HepG2 (cell line): ENCODE measurements around the gene FOSB. TPM values are rescaled to one million over a fixed set of nuclear protein-coding genes. Genes with fewer than 3 reads are reported as not detected.

Source experiments
- AHDC1 ChIP-seq: sonication (generic); formaldehyde crosslinking; IDR thresholded peaks from 2 replicates; pipeline ENCODE4 v1.5.1; 2020; ENCODE audit warnings: mild to moderate bottlenecking, missing genetic modification reagents, borderline replicate concordance
- ARID2 ChIP-seq: sonication (generic); formaldehyde crosslinking; IDR thresholded peaks from 2 replicates; pipeline ENCODE4 v1.8.1; 2022; ENCODE audit warnings: mild to moderate bottlenecking, missing genetic modification reagents, borderline replicate concordance
- ASH2L ChIP-seq: fragments of 300-600, 200-600 bp; sonication (generic); IDR thresholded peaks from 2 replicates; pipeline ENCODE4 v1.7.0; 2017; ENCODE audit warnings: low read depth, mild to moderate bottlenecking, moderate library complexity, mixed read lengths, low read length; ENCODE audit not compliant: insufficient read length
- HOXA7 ChIP-seq: sonication (generic); formaldehyde crosslinking; IDR thresholded peaks from 2 replicates; pipeline ENCODE4 v1.8.1; 2022; ENCODE audit warnings: mild to moderate bottlenecking, missing genetic modification reagents, moderate library complexity
- MLLT10 ChIP-seq: sonication (generic); formaldehyde crosslinking; IDR thresholded peaks from 2 replicates; pipeline ENCODE4 v1.4.0; 2020; ENCODE audit warnings: missing genetic modification reagents
- NFIB ChIP-seq: sonication (generic); formaldehyde crosslinking; IDR thresholded peaks from 2 replicates; pipeline ENCODE4 v1.9.0; 2021; ENCODE audit warnings: missing genetic modification reagents, mild to moderate bottlenecking, borderline replicate concordance
- NONO ChIP-seq, 2 experiments: fragments of 450-650 bp in 1 of 2; sonication (generic) in 1 of 2; formaldehyde crosslinking in 1 of 2; IDR thresholded peaks in 1 of 2; conservative IDR thresholded peaks in 1 of 2; 2 replicates each; pipeline versions ENCODE4 v1.6.1 to v1.8.0; 2017 to 2022; ENCODE audit warnings: mild to moderate bottlenecking in 1 of 2, missing genetic modification reagents in 1 of 2, moderate library complexity in 1 of 2
- PAX8 ChIP-seq: sonication (generic); formaldehyde crosslinking; IDR thresholded peaks from 2 replicates; pipeline ENCODE4 v1.8.0; 2022; ENCODE audit warnings: mild to moderate bottlenecking, missing genetic modification reagents, borderline replicate concordance
- TCF7 ChIP-seq: sonication (generic); IDR thresholded peaks from 2 replicates; pipeline ENCODE4 v1.6.1; 2016; ENCODE audit warnings: antibody characterized with exemption, low read depth
- ZKSCAN8 ChIP-seq: IDR thresholded peaks from 2 replicates; pipeline ENCODE4 v1.6.1; 2016; ENCODE audit warnings: borderline replicate concordance, missing genetic modification reagents, missing compliant biosample characterization
- ZNF274 ChIP-seq: sonication (generic); formaldehyde crosslinking; IDR thresholded peaks from 2 replicates; pipeline ENCODE4 v1.5.1; 2020; ENCODE audit warnings: mild to moderate bottlenecking, missing genetic modification reagents
- ZNF441 ChIP-seq: sonication (generic); formaldehyde crosslinking; IDR thresholded peaks from 2 replicates; pipeline ENCODE4 v1.7.0; 2021; ENCODE audit warnings: missing genetic modification reagents, borderline replicate concordance
- ZNF563 ChIP-seq: sonication (generic); formaldehyde crosslinking; IDR thresholded peaks from 2 replicates; pipeline ENCODE4 v1.8.0; 2022; ENCODE audit warnings: mild to moderate bottlenecking, moderate library complexity, missing genetic modification reagents
- ZNF598 ChIP-seq: sonication (generic); formaldehyde crosslinking; IDR thresholded peaks from 2 replicates; pipeline ENCODE4 v1.5.1; 2020; ENCODE audit warnings: mild to moderate bottlenecking, missing genetic modification reagents, borderline replicate concordance
- ZNF616 ChIP-seq: sonication (generic); formaldehyde crosslinking; IDR thresholded peaks from 2 replicates; pipeline ENCODE4 v1.5.0; 2020; ENCODE audit warnings: low read depth, mild to moderate bottlenecking, missing genetic modification reagents
- ZNF660 ChIP-seq: sonication (generic); formaldehyde crosslinking; IDR thresholded peaks from 2 replicates; pipeline ENCODE4 v1.5.1; 2020; ENCODE audit warnings: mild to moderate bottlenecking, low read depth, missing genetic modification reagents, borderline replicate concordance
- ZNF776 ChIP-seq: sonication (generic); formaldehyde crosslinking; IDR thresholded peaks from 2 replicates; pipeline ENCODE4 v1.4.0; 2020; ENCODE audit warnings: mild to moderate bottlenecking, missing genetic modification reagents
- polyA plus RNA-seq, 8 experiments: library from polyadenylated mRNA; depleted of rRNA in 3 of 8; stranded (reverse) in 7 of 8; unstranded in 1 of 8; fragments of >200 nt; fragmentation: Illumina TruSeq in 4 of 8; extraction: Trizol in 4 of 8; gene quantifications; 2 replicates each; pipeline versions ENCODE4 v1.2.1 to v1.2.3, GENCODE V29; 2011 to 2016; ENCODE audit warnings: low read depth in 4 of 8, missing spikeins in 1 of 8, mixed read lengths in 1 of 8; ENCODE audit not compliant: insufficient read depth in 1 of 8
- total RNA-seq, 5 experiments: library from RNA; depleted of rRNA; stranded (reverse); fragments of >200 nt; fragmentation: Illumina TruSeq; extraction: Trizol; gene quantifications; 2 replicates each; pipeline ENCODE4 v1.2.3, GENCODE V29; 2016; ENCODE audit warnings: low read depth in 1 of 5
- TF ChIP-seq, protein P1 (sequence below): sonication (generic); formaldehyde crosslinking; IDR thresholded peaks from 2 replicates; pipeline ENCODE4 v1.4.0; 2020; ENCODE audit warnings: missing genetic modification reagents, borderline replicate concordance
- TF ChIP-seq, protein P2 (sequence below): sonication (generic); formaldehyde crosslinking; IDR thresholded peaks from 2 replicates; pipeline ENCODE4 v1.4.0; 2020; ENCODE audit warnings: missing genetic modification reagents

The FOSB gene
- total and polyA plus RNA-seq, 2 of the 13 experiments (the other 11 are each of a cell fraction or from before 2014, with no cell fraction given), result 2.8 to 6.0 TPM

- TF ChIP-seq TCF7, result no peak
- TF ChIP-seq ZNF616 (CRISPR knock-in tag), result no peak
- TF ChIP-seq ASH2L, result no peak
- no peak; the same call in 1 of the 2 replicates for TF ChIP-seq ZNF274 (CRISPR knock-in tag)
- TF ChIP-seq ZNF660 (CRISPR knock-in tag), result no peak
- no peak for TF ChIP-seq NFIB
- no peak for TF ChIP-seq NONO (IDR thresholded peaks at IDR 0.05)
- TF ChIP-seq NONO (CRISPR knock-in tag; conservative IDR thresholded peaks at IDR 0.05), result no peak
- TF ChIP-seq ZNF563, result no peak; the same call in 1 of the 2 replicates
- TF ChIP-seq, protein P1, sequence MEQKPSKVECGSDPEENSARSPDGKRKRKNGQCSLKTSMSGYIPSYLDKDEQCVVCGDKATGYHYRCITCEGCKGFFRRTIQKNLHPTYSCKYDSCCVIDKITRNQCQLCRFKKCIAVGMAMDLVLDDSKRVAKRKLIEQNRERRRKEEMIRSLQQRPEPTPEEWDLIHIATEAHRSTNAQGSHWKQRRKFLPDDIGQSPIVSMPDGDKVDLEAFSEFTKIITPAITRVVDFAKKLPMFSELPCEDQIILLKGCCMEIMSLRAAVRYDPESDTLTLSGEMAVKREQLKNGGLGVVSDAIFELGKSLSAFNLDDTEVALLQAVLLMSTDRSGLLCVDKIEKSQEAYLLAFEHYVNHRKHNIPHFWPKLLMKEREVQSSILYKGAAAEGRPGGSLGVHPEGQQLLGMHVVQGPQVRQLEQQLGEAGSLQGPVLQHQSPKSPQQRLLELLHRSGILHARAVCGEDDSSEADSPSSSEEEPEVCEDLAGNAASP (CRISPR knock-in tag), result 0 out of 2 replicates have a peak, but pooled peaks have one; percentile 49
- no peak for TF ChIP-seq ZKSCAN8 (CRISPR knock-in tag)
- TF ChIP-seq ZNF441 (CRISPR knock-in tag), result peak; percentile 44; the same call in 1 of the 2 replicates
- no peak for TF ChIP-seq MLLT10 (CRISPR knock-in tag)
- no peak for TF ChIP-seq PAX8
- TF ChIP-seq HOXA7, result no peak
- TF ChIP-seq AHDC1 (CRISPR knock-in tag), result no peak
- no peak for TF ChIP-seq ARID2 (CRISPR knock-in tag)
- TF ChIP-seq, protein P2, sequence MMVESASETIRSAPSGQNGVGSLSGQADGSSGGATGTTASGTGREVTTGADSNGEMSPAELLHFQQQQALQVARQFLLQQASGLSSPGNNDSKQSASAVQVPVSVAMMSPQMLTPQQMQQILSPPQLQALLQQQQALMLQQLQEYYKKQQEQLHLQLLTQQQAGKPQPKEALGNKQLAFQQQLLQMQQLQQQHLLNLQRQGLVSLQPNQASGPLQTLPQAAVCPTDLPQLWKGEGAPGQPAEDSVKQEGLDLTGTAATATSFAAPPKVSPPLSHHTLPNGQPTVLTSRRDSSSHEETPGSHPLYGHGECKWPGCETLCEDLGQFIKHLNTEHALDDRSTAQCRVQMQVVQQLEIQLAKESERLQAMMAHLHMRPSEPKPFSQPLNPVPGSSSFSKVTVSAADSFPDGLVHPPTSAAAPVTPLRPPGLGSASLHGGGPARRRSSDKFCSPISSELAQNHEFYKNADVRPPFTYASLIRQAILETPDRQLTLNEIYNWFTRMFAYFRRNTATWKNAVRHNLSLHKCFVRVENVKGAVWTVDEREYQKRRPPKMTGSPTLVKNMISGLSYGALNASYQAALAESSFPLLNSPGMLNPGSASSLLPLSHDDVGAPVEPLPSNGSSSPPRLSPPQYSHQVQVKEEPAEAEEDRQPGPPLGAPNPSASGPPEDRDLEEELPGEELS (CRISPR knock-in tag), result 0 out of 2 replicates have a peak, but pooled peaks have one; percentile 9
- TF ChIP-seq ZNF776, result peak; percentile 18; the same call in 1 of the 2 replicates
- TF ChIP-seq ZNF598 (CRISPR knock-in tag), result no peak
Observed at GRCh38 chr19:45506246-45506988, 38.6 kb downstream of the FOSB start (continued).
